C1 segment of cervical spinal cord (tissue), 14 donors: ENCODE data around the gene ZNF814.
"Not testable (repeated sequence)": the region's sequence is repeated elsewhere in the genome, so short reads cannot be mapped to it uniquely, and the experiment has no call there.

Experiments
- DNase-seq, 14 donors: peaks; one replicate each; lab custom pipeline; 2025; lab: John Stamatoyannopoulos, UW

Gene ZNF814

GRCh38 chr19:57817976-57818375, 70.9 kb downstream of the ZNF814 start:
- no peak for DNase-seq

GRCh38 chr19:57816652-57817051, 72.2 kb downstream of the ZNF814 start:
- no peak for DNase-seq

- no peak for DNase-seq
Observed at GRCh38 chr19:57815247-57816075, 73.4 kb downstream of the ZNF814 start.

- peak in 13 of 14 donors; percentile 20 to 89 (median 74) for DNase-seq
Observed at GRCh38 chr19:57814505-57815246, 74.2 kb downstream of the ZNF814 start, which contains the start of gene ZNF552. Gene ZNF552 (minus strand): TSS chr19:57814913. CDS start chr19:57814743, 170 bp downstream.

- DNase-seq, result no peak
Observed at GRCh38 chr19:57813919-57814504, 74.8 kb downstream of the ZNF814 start.

GRCh38 chr19:57812975-57813820, 75.6 kb downstream of the ZNF814 start:
- DNase-seq, result not testable (repeated sequence)

- DNase-seq, result no peak
Observed at GRCh38 chr19:57812226-57812625, 76.6 kb downstream of the ZNF814 start.

- not testable (repeated sequence) for DNase-seq
Observed at GRCh38 chr19:57810410-57811295, 78.2 kb downstream of the ZNF814 start.

GRCh38 chr19:57807541-57807940, 81.3 kb downstream of the ZNF814 start:
- DNase-seq, result no peak

GRCh38 chr19:57803594-57804325, 85.1 kb downstream of the ZNF814 start:
- DNase-seq, result peak in 3 of 14 donors; percentile 2 to 19 (median 4)

- no peak for DNase-seq
Observed at GRCh38 chr19:57803265-57803593, 85.6 kb downstream of the ZNF814 start.

- DNase-seq, result no peak
Observed at GRCh38 chr19:57802269-57802668, 86.6 kb downstream of the ZNF814 start.

GRCh38 chr19:57800696-57801095, 88.1 kb downstream of the ZNF814 start:
- DNase-seq, result no peak
